GM04504 (cell line): ENCODE measurements around the gene ITPRIP.

Source experiments
- DNase-seq: peaks from one replicate; pipeline ENCODE4 v3.0.0-alpha.2; 2012; ENCODE audit warnings: low read depth

ITPRIP gene

DNA sequence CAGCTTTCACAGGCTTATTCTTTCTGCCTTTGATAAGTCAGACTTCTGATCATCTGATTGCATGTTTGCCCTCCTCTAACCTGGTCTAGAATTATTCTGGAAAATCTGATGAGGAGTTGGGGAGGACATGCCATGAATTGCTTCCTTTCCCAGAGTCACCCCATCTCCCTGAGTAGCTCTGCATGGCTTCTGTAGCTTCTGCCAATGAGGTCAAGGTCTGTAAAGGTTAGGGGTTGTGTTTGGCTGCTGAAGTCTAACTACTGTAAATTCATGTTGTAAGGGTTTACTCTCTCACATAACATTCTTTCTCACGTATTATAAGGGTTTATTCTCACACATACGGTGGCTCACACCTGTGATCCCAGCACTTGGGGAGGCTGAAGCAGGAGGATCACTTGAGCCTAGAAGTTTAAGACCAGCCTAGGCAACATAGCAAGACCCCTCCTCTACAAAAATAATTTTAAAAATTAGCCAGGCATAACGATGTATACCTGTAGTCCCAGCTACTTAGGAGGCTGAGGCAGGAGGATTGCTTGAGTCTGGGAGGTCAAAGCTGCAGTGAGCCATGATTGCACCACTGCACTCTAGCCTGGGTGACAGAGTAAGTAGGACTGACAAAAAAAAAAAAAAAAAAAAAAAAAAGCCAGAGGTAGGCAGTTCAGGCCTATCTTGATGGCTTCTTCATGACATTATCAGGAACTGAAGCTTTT, 58.6 kb downstream of the ITPRIP start:
- DNase-seq = no peak

DNA sequence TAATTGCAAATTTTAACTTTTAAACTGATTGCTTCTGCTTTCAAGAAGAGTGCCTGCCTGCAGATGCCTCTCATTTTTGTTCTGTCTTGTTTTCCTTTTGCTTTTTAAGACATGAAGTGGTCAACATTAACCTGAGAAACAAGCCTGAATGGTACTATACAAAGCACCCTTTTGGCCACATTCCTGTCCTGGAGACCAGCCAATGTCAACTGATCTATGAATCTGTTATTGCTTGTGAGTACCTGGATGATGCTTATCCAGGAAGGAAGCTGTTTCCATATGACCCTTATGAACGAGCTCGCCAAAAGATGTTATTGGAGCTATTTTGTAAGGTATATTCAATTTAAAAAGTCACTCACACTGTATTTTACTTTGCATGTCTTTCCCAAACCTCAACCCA, 60.5 kb downstream of the ITPRIP start:
- DNase-seq = no peak

DNA sequence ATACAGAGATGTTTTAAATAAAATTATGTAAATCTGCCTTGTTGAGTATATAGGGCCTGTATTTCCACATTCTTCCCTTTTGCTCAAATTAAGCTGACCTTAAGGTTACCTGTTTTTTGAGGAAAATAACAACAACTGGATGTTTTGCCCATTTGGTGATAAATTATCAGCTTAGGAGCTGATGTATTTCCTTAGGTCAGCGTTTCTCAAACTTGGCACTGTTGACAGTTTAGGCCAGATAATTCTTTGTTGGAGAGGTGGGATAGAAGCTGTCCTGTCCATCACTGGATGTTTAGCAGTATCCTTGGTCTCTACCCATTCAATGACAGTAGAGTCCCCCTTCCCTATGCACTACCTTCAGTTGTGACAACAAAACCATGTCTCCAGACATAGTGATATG, 62.1 kb downstream of the ITPRIP start:
- DNase-seq = no peak

DNA sequence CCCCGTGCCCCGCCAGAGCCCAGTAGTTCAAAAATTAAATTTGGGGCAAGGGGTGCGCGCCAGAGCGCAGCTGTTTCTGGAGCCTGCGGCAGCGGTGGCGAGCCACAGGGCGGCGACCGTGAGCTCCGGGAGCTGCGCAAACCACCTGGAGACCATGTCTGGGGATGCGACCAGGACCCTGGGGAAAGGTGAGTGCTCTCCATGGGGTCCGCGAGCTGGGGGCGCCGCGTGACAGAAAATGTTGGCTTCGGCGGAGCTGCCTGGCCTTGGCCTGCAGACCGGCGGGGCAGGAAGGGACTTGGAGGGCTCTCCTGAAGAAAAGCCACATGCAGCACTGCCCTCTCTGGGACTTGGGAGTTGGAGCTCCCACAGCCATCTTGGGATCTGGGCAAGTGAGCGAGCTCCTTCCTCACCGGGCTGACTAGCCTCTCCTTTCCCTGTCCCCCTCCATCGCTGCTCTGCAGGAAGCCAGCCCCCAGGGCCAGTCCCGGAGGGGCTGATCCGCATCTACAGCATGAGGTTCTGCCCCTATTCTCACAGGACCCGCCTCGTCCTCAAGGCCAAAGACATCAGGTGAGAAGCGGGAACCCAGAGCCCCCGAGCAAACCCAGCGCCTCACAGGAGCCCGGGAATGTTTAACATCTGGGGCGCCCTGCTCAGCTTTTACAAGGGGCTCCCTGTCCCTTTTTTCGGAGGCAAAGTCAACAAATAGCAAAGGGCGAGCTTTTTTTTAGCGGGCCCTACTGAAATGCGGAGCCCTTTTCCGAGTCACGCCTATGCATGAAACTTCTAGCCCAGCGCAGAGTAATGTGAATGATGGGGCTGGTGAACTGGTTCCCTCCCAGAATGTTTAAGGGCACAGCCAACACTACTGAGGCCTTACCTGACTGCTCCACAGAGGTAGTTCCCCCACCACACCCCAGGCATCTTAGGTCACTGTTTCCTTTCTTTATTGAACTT, 63.2 kb downstream of the ITPRIP start:
- DNase-seq = no peak

DNA sequence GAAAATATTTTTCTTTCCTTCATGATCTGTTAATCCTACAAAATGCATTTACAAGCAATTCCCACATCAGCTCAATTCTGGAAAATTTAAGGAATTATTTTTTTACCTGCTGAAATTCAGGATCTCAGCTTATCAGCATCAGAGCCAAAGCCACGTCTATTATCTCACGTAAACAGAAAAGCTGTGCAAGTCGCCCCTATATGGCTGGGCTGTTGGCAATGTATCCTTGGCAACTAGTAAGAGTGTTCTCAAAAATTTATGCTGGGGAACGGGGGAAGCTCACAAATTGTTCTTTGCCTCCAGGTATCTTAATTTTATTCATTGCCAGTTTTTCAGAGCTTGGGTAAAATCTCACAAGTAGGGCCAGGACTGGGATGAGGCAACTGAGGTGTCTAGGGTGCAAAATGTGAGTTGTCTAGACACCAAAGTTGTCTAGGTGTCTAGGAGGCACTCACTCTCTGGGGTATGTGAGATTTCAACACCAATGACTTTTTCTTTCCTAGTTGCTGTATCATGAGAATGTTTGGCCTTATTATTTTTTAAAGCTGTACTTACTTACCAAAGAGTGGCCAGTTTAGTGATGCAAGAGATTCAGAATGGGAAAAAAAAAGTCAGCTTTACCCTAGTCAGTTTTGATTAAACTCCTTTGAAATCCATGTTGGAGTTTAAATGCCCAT, 64.2 kb downstream of the ITPRIP start:
- DNase-seq = no peak

DNA sequence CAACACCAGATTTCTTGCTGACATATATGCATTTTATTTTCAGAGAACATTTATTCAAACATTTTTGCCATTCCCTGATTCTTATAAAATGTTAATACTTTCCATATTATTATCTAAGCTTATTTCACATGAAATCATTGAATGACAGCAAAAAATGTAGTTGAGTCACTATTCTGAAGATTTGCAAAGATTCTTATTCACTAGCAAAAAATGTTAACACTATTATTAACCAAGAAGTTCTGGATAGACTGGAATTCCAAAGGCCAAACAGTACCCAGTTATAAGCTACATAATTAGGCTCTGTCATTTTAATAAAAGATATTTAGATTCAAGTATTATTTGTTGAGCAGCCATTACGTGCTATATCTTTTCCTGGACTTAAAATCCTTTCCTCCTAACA, 65.0 kb downstream of the ITPRIP start:
- DNase-seq = no peak

DNA sequence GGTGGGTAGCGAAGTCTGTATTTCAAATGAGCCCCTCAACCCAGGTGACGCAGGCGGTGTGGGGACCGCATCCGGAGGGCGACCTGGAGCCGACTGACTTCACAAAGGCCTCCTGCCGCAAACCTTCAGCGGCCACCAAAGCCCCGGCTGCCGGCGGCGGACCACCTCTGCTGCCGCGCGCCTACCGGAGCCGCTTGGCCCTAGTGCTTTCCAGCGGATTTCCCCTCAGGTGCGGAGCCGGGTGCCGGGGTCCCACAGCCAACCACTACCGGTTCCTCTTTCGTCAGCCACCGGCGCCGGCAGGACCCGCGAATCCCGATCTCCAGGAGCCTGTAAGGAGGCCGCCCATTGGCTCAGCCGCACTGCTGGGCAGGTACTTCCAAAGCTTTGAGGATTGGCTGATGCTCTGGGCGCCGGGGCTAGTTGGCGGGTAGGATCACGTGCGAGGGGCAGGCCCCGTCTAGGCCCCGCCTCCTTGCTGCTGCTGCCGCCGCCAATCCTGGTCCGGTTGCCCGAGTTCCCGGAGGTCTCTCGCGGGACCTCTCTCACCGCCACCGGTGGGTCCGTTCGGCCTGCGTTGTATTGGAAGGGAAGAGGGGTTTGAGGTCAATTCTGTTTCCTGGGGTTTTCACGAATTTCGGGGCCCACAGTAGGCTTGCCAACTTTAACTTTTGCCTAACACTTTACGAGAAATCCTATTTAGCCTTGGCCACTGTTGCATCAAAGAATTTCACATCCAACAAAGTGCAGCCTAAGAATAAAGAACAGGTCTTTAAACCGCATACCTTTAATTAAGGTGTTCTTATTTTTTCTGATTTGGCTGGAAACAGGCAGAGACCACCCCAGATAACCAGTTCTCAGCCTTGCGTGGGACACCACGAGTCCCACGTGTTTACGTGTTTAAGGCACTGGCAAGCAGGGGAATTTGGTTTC, 69.3 kb downstream of the ITPRIP start, which contains the start of gene GSTO2:
Gene GSTO2 (plus strand): TSS at position 472 of the 933 bp plus-strand sequence. CDS start 5,732 bp downstream, outside the sequence.
- DNase-seq = peak; percentile 67

DNA sequence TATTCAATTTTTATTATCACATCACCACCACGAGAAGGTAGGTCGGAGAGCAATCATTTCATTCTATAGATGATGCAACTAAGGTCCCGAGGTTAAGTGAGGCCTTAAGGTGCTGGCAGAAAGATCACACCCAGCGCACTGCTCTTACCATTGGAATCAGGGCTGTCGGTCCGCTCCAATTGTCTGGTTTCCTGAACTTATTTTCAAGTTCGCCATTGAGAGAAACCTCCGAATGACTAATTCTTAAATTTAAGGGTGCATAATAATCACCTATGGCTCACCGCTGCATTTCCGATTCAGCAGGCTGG, 69.9 kb downstream of the ITPRIP start:
- DNase-seq = no peak

DNA sequence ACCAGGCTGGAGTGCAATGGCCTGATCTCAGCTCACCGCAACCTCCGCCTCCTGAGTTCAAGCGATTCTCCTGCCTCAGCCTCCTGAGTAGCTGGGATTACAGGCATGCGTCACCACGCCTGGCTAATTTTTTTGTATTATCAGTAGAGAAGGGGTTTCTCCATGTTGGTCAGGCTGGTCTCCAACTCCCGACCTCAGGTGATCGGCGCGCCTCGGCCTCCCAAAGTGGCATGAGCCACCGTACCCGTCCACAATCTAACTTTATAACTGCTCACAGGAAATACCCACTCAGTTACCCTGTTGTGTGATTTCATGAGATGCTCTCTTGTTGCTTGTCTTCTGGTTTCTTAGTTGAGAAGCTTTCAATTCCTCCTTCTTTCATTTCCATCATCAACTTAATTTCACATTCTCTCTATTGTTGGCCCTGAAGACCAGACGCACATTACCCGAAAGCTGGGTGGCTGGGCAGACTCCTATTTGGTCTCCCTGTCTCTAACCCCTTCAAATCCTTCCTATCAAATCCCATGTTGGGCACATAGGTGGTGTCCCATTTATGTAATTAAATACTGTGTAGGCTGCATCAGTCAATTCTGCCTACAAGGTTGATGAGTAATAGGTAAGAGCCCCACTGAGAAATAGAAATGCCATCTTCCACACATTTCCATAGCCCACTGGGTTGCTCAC, 70.4 kb downstream of the ITPRIP start:
- no peak for DNase-seq

DNA sequence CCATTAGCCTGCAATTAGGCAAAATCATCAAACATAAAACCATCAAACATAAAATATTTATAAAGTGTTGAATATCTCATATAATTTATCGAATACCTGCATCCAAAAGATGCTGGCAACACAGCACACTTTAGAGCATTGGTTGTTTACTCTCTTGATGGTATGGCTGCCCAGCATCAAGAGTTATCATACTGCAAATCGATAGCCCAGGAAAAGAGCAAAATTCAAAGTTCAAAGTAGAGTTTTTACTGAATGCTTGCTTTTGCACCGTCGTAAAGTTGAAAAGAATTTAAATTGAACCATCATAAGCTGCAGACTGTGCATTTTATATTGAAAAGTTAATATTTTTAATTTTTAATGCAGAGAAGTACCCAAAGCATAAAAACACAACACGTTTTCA, 73.5 kb downstream of the ITPRIP start:
- DNase-seq = no peak

DNA sequence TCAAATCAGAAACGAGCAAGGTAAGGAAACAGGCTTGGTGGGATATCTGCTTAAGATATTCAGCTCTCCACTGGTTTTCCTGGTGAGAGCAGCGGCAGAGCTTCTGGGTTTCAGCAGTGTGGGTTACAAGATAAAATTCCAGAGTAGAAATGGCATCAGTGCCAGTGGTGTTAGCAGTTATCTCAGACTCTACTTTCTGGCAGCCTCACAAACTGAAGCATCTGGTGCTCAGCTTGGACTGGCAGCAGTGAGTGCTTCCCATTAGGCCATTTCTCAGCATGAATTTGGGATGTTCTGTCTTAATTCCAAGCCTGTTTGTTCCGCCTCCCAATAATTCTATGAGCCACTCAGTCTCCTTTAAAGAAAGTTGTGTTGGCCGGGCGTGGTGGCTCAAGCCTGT, 76.2 kb downstream of the ITPRIP start:
- no peak for DNase-seq

DNA sequence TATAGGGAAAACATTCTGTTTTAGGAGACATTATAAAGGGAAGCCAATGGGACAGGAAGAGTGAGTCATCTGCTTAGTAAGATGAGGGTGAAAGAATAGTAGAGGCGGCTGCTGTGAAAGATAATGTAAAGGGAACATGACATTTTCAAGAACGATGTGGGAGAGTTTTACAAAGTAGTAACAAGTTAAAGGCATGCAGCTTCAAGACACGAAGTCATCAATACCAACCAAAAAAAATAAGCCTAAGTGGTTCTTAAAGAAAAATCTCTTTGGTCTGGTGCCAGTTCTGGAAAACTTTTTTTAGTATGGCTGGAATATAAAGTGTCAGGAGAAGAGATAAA, 77.5 kb downstream of the ITPRIP start:
- no peak for DNase-seq

DNA sequence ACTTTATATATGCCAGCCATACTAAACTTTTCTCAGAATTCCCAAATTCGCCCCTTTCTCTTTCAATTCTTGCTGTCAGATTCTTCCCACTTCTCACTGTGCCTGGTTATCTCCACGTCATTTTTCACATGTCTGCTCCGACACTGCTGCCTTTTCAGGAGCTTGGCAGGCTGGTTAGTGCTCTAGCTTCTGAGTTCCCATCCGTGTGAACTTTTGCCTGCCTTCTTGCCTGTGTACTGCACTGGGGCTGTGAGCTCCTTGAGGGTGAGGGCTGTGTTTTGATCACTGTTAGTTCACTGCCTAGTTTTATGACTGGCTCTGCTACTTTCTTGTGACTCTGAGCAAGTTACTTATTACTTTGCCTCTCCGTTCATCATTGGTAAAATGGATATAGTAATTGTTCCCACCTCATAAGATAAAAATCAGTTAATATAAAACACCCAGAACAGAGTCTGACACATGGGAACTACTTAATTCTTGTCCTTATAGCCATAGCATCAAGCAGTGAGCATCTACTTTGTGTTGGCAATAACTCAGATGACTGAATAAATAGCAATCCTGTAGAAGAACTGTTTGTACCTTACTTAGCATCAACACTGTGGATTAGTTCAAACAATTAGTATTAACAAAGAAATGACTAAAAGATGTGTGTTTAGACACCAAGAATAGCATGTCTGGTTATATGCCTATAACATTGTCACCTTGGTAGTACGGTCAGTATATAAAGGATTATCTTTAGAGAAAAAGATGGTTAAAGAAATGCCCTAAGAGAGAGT, 78.1 kb downstream of the ITPRIP start:
- DNase-seq = no peak
